NCI-H1105 treated with DMSO at 0.1 percent for 48 hours (cell line): ENCODE results near the gene IKBKE.

Experiments used
- DNase-seq: peaks from one replicate; lab custom pipeline; 2025; lab: John Stamatoyannopoulos, UW

Gene IKBKE

DNA sequence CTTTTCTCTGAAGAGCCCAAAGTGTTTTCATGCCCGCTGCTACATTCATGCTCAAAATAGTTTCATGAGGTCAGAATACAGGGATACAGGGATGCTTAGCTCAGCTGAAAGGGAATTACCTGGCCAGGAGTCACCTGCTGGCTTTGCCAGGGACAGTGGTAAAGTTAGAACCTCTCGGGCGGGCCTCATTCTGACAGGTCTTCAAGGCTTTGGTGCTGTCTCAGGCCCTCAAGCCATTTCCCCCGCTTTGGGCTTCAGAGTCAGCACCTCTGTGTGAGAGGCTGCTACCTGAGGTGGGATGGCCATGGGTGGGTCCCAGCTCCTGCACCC is 42.5 kb downstream of the IKBKE start:
- DNase-seq: no peak

DNA sequence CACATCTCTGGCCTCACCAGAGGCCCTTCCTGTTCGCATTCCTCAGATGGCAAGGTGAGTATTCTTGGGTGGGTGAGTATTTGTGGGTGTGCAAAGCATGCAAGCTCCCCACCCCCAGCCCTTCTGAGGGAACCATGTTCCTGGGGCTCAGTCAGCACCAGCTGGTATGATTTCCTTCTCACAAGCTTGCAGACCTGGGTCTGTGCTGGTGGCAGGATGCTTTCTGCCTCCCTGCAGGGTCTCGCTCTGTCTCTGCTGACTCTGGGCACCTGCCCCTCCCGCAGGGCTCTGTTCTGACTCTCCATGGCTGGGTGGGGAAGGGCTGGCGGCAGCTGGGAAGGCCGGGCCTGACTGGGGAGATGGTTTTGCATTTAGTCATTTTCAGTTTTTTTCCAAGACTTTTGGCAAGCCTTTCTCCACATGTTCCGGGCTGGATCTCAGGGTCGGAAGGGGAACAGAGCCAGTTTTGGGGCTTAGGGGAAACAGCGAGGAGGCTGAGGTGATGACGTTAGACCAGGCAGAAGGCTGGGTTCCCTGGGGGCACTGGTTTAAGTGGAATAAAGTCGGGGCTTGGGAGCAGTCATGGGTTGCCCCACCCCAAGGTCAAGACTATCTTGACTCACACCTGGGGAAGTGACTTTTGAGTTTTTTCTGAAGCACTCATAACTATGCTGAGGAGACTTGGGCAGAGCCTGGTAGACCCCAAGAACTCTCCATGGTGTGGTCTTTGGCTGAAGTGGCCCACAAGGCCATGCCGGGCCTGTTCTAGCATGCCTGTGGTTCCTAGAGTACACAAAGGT is 43.2 kb downstream of the IKBKE start:
- no peak for DNase-seq

DNA sequence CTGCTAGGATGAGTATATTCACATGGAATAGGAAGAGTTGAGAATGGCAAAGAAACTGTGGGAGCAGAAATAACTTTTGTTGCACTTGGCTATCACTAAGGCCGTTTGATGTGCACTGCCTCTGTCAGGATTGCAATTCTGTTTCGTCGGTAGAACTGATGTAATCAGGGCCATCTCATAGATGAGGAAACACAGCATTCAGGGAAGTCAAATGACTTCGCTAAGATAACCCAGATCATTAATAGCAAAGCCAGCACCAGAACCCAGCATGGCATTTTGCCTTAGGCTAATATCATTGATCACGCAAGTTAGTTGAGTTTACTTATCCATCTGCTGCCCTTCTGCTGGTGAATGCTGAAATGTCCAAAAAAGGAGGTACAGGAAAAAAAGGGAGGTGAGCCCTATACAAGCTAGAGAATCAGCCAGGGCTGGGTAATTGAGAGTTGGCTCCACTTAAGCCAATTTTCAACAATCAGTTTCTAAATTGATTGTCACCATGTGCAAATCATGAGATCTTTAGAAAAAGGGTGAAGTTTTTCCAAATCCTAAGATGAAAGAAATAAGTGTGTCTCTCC is 44.6 kb downstream of the IKBKE start:
- DNase-seq: no peak

DNA sequence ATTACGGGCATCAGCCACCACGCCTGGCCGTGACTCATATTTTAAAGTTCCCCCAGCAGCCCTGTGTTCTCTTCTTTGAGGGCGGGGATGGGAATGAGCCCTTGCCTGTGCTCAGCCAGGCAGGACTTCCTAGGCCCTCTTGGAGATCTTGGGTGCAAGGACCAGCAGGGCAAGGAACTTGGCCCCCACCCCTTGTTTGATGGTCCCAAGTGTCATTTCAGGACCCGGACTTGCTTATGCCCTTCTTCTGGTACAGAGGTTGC is 46.4 kb downstream of the IKBKE start:
- no peak for DNase-seq

DNA sequence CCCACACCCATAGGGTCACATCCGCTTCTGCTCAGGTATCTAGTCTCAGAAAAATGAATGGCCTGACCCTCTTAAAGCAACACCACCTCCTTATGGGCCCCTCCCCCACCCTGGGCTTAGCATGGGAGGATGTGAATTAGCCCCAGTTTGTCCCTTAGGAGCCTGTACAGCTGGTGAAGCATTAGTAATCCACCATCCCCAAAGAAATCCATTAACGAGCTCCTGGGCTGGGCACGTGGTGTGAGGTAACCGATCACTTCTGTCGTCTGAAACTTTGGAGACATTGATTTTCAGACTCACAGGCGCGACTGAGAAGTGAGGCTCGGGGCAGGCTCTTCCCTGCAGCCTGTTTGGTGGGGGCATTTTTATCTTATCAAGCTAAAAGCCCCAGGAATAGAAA is 47.5 kb downstream of the IKBKE start:
- no peak for DNase-seq

DNA sequence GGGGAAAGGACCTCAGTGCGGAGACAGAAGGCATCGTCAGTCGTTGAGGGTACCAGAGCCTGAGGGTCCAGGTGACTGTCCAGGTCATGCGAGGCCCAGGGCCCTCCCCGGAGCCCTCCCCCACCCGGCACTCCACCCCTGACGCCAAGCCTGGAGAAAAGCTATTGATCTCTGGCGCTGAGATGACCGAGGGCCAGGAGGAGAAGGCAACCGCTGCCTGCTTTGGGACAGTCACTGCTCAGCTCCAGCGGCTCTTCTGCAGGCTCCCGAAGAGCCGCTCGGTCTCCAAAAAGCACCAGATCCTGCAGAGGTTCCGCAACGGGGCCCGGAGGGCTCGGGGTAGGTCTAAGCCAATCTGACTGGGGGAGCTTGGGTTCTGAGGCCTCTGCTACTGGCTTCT is 47.9 kb downstream of the IKBKE start:
- no peak for DNase-seq

DNA sequence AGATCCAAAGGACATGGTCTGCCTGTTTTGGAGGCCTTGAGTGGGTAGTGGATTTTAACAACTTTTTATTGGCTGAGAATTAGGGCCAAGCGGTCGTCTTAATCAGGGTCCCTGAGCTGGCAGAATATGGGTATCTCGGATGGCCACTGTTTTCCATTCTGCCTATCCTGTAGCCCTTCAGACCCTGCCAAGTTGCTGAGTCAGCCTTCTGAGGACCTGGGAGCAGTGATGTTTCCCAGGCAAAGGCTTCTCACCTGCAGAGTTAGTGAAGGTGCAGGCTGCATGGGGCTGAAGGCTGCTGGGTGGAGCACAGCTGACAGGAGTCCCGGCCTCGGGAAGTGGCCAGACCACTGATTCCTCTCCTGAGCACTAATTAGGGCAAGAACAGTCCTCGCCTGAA is 48.5 kb downstream of the IKBKE start:
- DNase-seq: no peak

DNA sequence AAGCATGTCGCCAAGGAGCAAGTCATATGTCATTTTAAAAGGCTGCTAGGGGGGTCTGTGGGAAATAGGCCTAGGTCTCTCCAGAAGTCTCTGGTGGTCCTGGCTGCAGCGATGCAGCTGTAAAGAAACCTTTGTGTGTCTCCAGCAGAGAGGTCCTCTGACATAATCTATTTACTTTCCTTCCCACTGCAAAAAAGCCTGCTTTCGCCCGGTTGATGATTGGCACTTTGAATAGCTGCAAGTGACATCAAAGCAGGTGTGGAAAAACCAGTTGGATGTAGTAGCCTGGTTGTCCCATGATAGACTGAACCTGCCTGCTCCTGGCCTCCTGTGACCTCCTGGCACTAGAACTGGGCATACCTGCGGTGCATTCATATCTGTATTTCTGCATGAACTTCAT is 50.9 kb downstream of the IKBKE start:
- DNase-seq: no peak

DNA sequence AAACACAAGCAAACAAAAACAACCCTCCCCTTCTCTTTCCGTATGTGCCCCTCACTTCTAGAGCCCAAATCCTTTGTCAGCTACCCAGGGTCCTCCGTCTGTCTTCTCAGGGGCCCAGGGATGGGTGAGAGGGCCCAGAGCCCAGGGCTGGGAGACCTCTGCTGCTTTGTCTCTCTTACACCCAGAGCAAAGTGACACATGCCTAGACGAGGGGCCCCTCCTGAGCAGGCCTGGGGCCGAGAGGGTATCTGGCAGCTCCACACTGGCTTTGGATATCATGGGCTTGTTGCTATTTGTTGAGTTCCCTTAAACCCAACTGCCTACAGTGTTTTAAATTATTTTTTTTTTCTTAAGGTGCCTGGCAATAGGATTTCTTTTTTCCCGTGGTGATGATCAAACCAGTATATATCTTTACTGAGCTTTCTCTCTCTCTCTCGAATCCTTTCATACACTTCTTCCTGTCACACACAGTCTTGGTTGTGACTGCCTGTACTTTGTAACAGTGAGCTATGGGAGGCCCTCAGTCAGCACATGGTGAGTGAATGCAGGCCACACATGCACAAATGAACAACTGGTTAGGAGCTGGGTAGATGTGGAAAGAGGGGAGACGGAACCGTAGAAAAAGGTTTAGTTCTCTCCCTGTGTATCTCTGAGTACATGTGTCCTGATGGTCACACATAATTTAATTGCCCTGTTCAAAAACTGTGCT is 51.6 kb downstream of the IKBKE start:
- DNase-seq: no peak

DNA sequence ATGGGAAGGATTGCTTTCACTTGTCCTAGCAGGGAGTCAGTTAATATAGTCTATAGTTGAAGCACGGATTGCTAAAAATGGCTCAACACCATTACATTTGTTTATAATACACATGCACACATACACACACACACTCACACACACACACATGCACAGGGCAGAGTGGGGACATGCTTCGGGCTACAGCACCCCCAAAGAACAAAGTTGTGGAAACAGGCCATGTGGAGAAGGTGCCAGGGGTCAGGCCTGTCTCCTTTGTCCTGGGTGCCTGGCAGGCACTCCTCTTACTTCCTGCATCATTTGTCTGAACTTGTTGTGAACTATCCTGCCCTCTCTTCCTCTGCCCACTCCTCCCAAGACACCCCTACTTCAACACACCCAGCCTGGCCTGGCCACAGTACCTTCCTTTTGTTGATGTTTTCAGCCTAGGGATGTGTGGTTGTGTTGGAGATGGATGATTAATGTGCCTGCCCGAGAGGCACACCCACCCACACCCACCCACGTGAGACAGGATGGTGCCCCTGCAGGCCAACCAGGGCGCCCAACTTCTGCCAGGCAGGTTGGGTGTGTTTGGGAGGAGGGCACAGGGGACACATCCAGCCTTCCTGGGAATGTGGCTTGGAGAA is 54.6 kb downstream of the IKBKE start:
- no peak for DNase-seq

DNA sequence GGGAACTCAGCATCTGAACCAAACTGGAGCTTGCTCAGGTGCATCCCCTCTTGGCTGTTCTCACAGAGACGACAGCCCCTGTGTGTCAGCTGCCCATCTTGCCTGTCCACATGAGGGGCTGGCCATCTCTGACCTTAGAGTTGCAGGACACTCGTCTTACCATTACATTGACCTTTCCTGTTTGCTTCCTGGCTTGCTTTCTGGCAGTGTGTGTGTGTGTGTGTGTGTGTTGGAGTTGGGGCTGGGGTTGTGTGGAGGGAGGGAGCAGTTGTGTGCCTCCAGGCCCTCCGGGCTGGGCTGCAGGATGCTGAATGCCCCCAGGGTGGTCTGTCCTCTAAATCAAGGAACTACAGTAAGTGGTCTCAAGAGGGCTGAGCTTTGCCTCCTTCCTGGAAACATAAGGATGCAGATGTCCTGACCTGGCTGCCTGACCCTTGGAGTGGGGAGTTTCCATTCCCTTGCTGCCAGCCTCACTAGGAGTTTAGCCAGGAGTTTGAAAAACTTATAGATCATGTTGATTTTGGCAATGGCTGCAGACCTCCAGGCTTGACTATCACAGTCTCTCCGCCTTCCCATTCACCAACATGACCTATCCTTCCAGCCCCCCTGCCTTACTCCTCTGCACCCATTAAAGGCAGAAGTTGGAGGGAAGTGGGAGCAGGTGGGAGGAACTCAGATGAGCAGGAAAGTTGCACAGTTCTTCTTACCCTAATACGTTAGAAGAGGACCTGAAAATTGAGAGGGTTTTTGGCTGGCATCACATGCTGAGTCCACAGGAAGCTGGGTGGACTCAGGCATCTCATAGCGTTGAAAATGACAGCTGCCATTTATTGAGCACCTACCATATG is 56.0 kb downstream of the IKBKE start:
- no peak for DNase-seq

DNA sequence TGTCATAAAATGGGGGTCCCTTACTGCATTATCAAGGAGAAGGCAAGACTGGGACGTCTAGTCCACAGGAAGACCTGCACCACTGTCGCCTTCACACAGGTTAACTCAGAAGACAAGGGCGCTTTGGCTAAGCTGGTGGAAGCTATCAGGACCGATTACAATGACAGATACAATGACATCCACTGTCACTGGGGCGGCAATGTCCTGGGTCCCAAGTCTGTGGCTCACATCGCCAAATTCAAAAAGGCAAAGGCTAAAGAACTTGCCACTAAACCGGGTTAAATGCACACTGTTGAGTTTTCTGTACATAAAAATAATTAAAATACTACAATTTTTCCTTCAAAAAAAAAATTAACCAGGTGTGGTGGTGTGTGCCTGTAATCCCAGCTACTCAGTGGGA is 59.1 kb downstream of the IKBKE start:
- no peak for DNase-seq

DNA sequence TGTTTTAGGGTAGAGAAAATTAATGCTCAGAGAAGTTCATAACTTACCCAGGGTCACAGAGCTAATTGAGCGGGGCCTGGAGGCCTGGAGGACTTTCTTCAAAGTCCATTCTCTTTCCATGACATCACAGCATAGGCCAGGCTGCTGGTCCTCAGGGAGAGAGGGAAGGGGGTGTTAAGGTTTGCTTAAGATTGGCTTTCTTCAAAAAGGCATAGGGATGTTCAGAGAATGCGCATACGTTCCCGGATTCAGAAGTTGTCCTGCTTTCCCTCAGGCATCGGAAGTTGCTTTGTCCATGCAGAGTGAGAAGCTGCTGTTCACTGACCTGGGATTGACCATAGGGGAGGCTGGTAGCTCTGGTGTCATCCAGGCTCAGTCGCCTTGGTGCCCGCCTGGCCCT is 62.1 kb downstream of the IKBKE start:
- no peak for DNase-seq

DNA sequence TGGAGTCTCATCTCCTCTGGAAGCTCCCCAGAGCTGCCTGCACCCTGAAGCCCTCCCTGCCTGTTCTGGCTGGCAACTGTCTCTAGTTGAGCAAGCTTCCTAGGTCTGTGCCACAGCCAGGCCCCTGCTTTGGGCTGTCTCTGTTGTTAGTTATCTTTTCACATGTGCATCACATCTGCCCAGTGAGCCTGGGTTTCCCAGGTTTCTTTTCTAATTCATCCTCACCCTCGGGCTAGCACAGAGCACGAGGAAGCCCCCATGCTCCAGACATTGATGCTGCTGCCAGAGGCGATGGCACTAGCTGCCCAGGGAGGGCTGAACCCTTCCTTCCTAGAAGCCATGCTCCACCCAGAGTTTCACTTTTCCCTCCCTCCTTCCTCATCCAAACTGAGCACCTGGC is 64.3 kb downstream of the IKBKE start:
- DNase-seq: no peak

DNA sequence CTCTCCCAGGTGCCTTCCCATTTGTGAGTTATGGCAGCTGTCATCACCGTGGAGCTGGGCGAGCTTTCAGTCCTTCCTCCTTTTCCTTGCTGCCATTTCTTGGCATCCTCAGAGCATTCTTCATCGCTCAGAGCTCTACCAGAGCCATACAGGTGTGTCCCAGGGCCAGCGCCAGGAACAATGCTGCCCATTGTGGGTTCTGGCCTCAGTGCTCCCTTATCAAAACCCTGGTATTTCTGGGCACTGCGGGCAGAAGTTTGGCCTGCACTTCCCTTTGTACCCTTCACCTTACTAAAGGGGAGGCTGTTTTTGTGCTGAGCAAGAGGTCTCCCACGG is 65.5 kb downstream of the IKBKE start:
- no peak for DNase-seq

DNA sequence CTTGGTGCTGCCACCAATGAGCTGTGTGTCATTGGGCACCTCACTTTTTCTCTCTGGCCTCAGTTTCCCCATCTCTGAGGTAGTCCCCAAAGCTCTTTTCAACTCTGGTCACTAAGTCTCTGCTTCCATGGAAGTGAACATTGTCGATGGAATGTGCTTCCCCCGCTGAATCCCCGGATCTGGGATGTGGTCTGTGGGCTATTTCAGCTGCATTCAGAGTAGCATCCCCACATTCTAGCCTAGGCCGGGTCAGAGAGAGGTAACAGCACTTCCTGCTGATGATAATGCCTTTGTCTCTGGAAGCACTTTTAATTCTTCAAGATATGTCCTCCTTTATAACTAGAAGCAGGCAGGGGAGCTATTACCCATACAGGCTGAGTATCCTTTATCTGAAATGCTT is 66.9 kb downstream of the IKBKE start:
- no peak for DNase-seq

DNA sequence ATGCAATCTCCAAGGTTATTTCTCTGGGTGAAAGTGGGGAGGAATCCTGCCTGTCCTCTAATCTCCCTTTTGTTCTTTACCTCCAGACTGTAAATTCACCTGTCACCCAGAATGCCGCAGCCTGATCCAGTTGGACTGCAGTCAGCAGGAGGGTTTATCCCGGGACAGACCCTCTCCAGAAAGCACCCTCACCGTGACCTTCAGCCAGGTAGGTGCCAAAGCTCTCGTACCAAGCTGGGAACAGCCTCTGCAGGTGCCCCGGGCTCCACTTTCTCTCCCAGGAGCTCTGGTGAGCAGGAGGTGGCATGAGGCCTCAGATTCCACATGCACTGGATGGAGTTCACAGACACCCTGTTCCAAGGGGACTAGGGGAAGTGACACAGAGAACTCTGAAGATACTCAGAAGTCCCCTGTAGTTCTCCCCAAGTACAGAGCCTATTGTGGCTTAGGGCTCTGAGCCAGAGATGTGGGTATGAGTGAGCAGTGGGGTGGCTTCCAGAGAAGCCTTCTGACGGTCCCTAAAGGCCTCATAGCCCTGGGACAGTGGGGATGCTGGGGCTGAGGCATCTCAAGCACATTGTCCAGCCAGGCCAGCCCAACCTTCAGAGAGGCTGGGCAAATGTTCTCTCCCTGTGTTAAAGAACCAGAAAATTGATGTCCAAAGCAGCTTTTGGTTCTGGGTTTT is 68.0 kb downstream of the IKBKE start:
- no peak for DNase-seq

DNA sequence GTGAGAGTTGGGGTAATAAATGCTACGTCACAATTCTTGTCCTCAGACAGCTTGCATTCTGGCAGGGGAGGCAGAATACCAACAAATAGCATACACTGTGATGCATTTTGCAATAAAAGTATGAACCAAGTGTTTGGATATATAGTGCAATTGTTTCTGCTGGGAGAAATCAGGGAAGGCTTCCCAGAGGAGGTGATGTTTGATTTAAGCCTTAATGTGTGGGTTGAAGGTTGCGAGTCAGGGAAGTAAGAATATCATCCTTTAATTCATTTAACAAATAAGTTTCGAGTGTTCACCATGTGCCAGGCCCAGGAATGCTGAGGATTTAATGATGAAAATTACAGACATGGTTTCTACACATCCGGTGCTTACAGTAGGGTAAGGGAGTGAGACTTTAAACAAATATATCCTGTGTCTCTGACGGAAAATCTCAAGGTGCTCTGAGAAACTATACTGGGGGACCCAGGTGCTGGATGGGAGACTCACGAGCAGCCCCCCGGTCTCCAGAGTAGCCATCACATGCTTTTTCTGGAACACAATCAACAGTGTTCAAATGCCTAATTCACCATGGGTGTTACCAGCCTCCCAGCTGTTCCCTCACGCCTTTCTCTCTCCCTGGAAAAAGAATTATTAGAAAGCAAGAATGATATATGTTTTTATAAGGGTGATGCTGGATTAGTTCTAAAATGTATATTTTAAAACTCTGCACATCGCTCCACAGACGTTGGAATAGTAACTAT is 68.8 kb downstream of the IKBKE start:
- no peak for DNase-seq

DNA sequence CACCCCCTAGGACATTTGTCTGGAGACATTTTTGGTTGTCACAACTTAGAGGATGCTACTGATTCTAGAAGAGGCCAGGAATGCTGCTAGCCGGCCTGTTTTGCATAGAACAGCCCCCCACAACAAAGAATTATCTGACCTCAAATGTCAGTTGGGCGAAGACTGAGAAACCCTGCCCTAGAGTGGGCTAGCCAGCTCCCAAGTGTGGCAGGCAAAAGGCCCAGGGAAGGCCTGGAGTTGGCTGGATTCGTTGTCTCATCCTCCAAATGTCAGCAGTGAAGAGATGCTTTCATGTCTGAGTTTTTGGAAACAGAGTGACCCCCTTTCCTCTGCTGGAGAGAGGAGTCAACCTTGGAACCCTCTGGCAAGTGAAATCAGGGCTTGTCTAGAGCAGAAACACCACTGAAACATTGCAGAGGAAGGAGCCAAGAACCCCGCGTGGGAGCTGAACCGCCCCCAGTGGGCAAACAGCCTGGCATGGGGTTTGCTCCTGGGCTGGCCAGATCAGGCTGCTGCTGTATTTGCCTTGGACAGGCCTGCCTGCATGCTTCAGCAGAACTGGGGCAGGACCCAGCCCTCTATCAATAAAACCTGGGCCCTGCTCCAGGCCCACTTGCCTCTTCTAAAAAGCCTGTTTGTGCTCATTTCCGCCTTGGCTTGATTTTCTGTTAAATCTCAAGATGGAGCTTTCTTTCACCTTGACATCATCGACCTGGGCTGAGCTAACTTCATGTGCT is 69.9 kb downstream of the IKBKE start:
- DNase-seq: no peak

DNA sequence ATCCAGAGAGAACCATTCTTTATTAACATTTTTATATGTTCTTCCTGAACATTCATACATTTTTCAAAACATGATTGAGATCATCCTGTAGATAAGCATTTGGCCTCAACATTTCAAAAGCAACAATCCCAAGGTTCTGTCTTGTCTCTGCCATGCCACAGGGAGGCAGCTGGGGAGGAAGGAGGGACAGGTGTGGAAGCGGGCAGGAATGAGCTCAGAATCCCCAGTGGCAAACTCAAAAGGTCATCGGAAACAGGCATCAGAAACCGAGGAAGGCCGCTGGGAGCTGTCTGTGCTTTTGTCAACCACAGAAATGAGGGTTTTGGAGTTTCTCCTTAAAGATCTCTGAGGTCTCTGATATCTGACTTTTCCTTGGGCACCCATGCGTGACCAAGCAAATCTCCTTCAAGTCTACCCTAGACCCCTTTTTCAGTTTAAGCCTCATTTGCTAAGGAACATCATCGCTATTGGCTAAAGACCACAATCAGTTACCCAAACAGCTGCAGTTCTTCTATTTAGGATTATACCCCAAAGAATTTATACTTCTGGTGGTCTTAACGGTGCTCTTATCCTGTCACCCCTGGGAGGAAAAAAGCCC is 71.1 kb downstream of the IKBKE start:
- DNase-seq: no peak
